Sigmoid colon (tissue), 7 donors: ENCODE measurements around the gene ISCU. TPM values are rescaled to one million over a fixed set of nuclear protein-coding genes. Genes with fewer than 3 reads are reported as not detected.

Source experiments
- DNase-seq: peaks from one replicate; pipeline ENCODE4 v3.0.0-alpha.2; 2019
- H3K27ac ChIP-seq, 4 donors: fragments of 200-600 bp; sonication (generic); one replicate each; pipeline ENCODE4 v1.5.1; 2016 to 2019; ENCODE audit warnings: mild to moderate bottlenecking in 1 of 4
- H3K27me3 ChIP-seq, 3 donors: fragments of 200-600 bp; sonication (generic); one replicate each; pipeline ENCODE4 v1.5.1; 2019; ENCODE audit warnings: mild to moderate bottlenecking in 1 of 3
- H3K36me3 ChIP-seq, 4 donors: fragments of 200-600 bp; sonication (generic); one replicate each; pipeline ENCODE4 v1.5.1; 2016 to 2019
- H3K4me1 ChIP-seq, 4 donors: fragments of 200-600 bp; sonication (generic); one replicate each; pipeline ENCODE4 v1.5.1; 2017 to 2019
- H3K4me3 ChIP-seq, 4 donors: fragments of 200-600 bp; sonication (generic); one replicate each; pipeline ENCODE4 v1.5.1; 2017 to 2019; ENCODE audit warnings: mild to moderate bottlenecking in 2 of 4, moderate library complexity in 1 of 4
- H3K9me3 ChIP-seq, 4 donors: fragments of 200-600 bp in 3 of 4; sonication (generic) in 3 of 4; one replicate each; pipeline versions ENCODE4 v1.5.1 to v1.6.1; 2013 to 2019
- CTCF ChIP-seq, 4 experiments: fragments of 450-650 bp in 3 of 4; fragments of 200-600 bp in 1 of 4; IDR thresholded peaks; one replicate each; pipeline ENCODE4 v1.5.1; 2016 to 2019; ENCODE audit warnings: antibody characterized with exemption in 4 of 4, mild to moderate bottlenecking in 3 of 4, moderate library complexity in 2 of 4
- EP300 ChIP-seq, 4 donors: sonication (generic); formaldehyde crosslinking; IDR thresholded peaks; one replicate each; pipeline ENCODE4 v1.6.1; 2017; ENCODE audit warnings: antibody characterized with exemption in 4 of 4
- POLR2A ChIP-seq, 2 donors: fragments of 450-650 bp; IDR thresholded peaks; one replicate each; pipeline ENCODE4 v1.6.1; 2016; ENCODE audit warnings: antibody characterized with exemption in 2 of 2, mild to moderate bottlenecking in 2 of 2, moderate library complexity in 2 of 2
- POLR2AphosphoS5 ChIP-seq, 4 donors: sonication (generic); formaldehyde crosslinking; IDR thresholded peaks; one replicate each; pipeline ENCODE4 v1.6.1; 2017; ENCODE audit warnings: antibody characterized with exemption in 4 of 4
- WGBS, 2 donors: extraction: QIAGEN DNeasy Blood & Tissue Kit; methylation state at CpG; one replicate each; pipeline ENCODE4 v1.1.7; 2013; 5-methylcytosine and 5-hydroxymethylcytosine counted together
- intact Hi-C: fragments of 100-400 bp; cut with DNase I; formaldehyde crosslinking; loops from one replicate; pipeline ENCODE4 v1.15.1; 2023
- polyA plus RNA-seq, 3 donors: library from polyadenylated mRNA; stranded (reverse); fragments of 200-250 nt; gene quantifications; one replicate each; pipeline ENCODE4 v1.2.3, GENCODE V29; 2013
- total RNA-seq, 4 donors: library from RNA; depleted of rRNA; stranded (reverse); fragments of >200 nt; gene quantifications; one replicate each; pipeline ENCODE4 v1.1.0, GENCODE V29; 2016
- donor health status: healthy with polysubstance abuse.
- donor health status: Bipolar disorder and iron deficiency.
- donor health status: healthy.

The ISCU gene
- total and polyA plus RNA-seq, 7 donors = 117 to 294 (median 237) TPM

- DNase-seq = no peak
Observed at GRCh38 chr12:108561852-108562347, 496 bp upstream of the ISCU start.

GRCh38 chr12:108563136-108563803, 874 bp downstream of the ISCU start:
- TF ChIP-seq POLR2A (IDR thresholded peaks at IDR 0.05) = peak; percentile 21 to 30
- peak; percentile 50 to 78 (median 73) for TF ChIP-seq POLR2AphosphoS5 (IDR thresholded peaks at IDR 0.05)
- no peak for TF ChIP-seq EP300 (IDR thresholded peaks at IDR 0.05)
- TF ChIP-seq CTCF (IDR thresholded peaks at IDR 0.05) = peak; percentile 72 to 91 (median 89)
- Histone ChIP-seq H3K27me3 (no peaks in the 10 kb centered on the region), H3K4me3 (peak overlapping the region; percentile 81 to 97 (median 86)), H3K4me1 (peaks cover 0 to 73% (median 62%) of the 10 kb centered on the region in 4 donors), H3K27ac (peak overlapping the region; percentile 93 to 98 (median 96)), H3K9me3 (no peaks in the 10 kb centered on the region), H3K36me3 (peaks cover 17 to 43% (median 36%) of the 10 kb centered on the region in 4 donors)
- intact Hi-C loops = loop anchor here (1.0 to 5.0 kb wide), 4 partner anchors 55 to 489 kb away; partner anchors contain the start of genes SSH1 and USP30
- WGBS, 2 donors = 1% methylated on average over 14 of the region's 14 CpGs
- peak; percentile 93 for DNase-seq

More at GRCh38 chr12:108561852-108562347, 496 bp upstream of the ISCU start:
- 1% methylated on average over 20 of the region's 20 CpGs for WGBS, 2 donors
- intact Hi-C loops = loop anchor here (1.0 to 5.0 kb wide), 4 partner anchors 169 to 536 kb away; partner anchors contain the start of genes CORO1C, SSH1 and USP30
- Histone ChIP-seq H3K36me3 (peaks cover 9 to 37% (median 23%) of the 10 kb centered on the region in 4 donors), H3K27ac (peak overlapping the region; percentile 93 to 98 (median 96)), H3K4me3 (peak overlapping the region; percentile 81 to 97 (median 86)), H3K27me3 (no peaks in the 10 kb centered on the region), H3K9me3 (no peaks in the 10 kb centered on the region), H3K4me1 (peaks cover 0 to 73% (median 66%) of the 10 kb centered on the region in 4 donors)
- no peak for TF ChIP-seq CTCF (IDR thresholded peaks at IDR 0.05)
- TF ChIP-seq POLR2AphosphoS5 (IDR thresholded peaks at IDR 0.05) = no peak
- no peak for TF ChIP-seq EP300 (IDR thresholded peaks at IDR 0.05)
- TF ChIP-seq POLR2A (IDR thresholded peaks at IDR 0.05) = no peak

- H3K27ac ChIP-seq = peak overlapping the region; percentile 93 to 98 (median 96)
- no peaks in the 10 kb centered on the region for H3K9me3 ChIP-seq
- TF ChIP-seq EP300 (IDR thresholded peaks at IDR 0.05) (no peak), CTCF (IDR thresholded peaks at IDR 0.05) (no peak), POLR2AphosphoS5 (IDR thresholded peaks at IDR 0.05) (no peak), POLR2A (IDR thresholded peaks at IDR 0.05) (no peak)
- H3K36me3 ChIP-seq = peaks cover 17 to 48% (median 41%) of the 10 kb centered on the region in 4 donors
- no peaks in the 10 kb centered on the region for H3K27me3 ChIP-seq
- peak overlapping the region in 2 of 4 donors; percentile 83 to 97 for H3K4me3 ChIP-seq
- DNase-seq = no peak
- WGBS, 2 donors = 4 to 5% methylated on average over 1 of the region's 1 CpG
- peaks cover 0 to 69% (median 57%) of the 10 kb centered on the region in 4 donors for H3K4me1 ChIP-seq
- intact Hi-C loops = loop anchor here (1.0 to 5.0 kb wide), 4 partner anchors 55 to 489 kb away; partner anchors contain the start of genes SSH1 and USP30
Observed at GRCh38 chr12:108563804-108564151, 1.4 kb downstream of the ISCU start.

GRCh38 chr12:108564724-108565123, 2.3 kb downstream of the ISCU start:
- TF ChIP-seq POLR2A (IDR thresholded peaks at IDR 0.05) (no peak), POLR2AphosphoS5 (IDR thresholded peaks at IDR 0.05) (no peak), EP300 (IDR thresholded peaks at IDR 0.05) (no peak), CTCF (IDR thresholded peaks at IDR 0.05) (no peak)
- intact Hi-C loops = loop anchor here (5.0 kb wide), 2 partner anchors 388 to 488 kb away; partner anchors contain the start of gene USP30
- Histone ChIP-seq H3K4me3 (no peak overlapping the region), H3K27ac (peak overlapping the region in 3 of 4 donors; percentile 8 to 98 (median 96)), H3K36me3 (peaks cover 17 to 57% (median 49%) of the 10 kb centered on the region in 4 donors), H3K9me3 (no peaks in the 10 kb centered on the region), H3K4me1 (peaks cover 0 to 60% (median 48%) of the 10 kb centered on the region in 4 donors), H3K27me3 (no peaks in the 10 kb centered on the region)
- DNase-seq = no peak
